IPS-18c (cell line): ENCODE measurements around the gene MSI2.

ENCODE experiments used
- H3K4me3 ChIP-seq: 2 replicates; pipeline ENCODE4 v1.7.0; 2013; ENCODE audit warnings: low read depth, mild to moderate bottlenecking, low read length, moderate library complexity; ENCODE audit not compliant: insufficient read depth
- H3K9me3 ChIP-seq: one replicate; pipeline ENCODE4 v1.6.1; 2013; ENCODE audit warnings: mild to moderate bottlenecking, low read length, moderate library complexity; ENCODE audit not compliant: control insufficient read depth, insufficient read depth

Gene MSI2

GRCh38 chr17:57340160-57340981, 84.0 kb downstream of the MSI2 start:
- Histone ChIP-seq H3K4me3 (no peak overlapping the region), H3K9me3 (no peaks in the 10 kb centered on the region)

- Histone ChIP-seq H3K9me3 (no peaks in the 10 kb centered on the region), H3K4me3 (no peak overlapping the region)
Measured at GRCh38 chr17:57341611-57342540, 85.6 kb downstream of the MSI2 start.

GRCh38 chr17:57342963-57343589, 86.8 kb downstream of the MSI2 start:
- H3K9me3 ChIP-seq = no peaks in the 10 kb centered on the region
- no peak overlapping the region for H3K4me3 ChIP-seq

GRCh38 chr17:57343717-57344116, 87.4 kb downstream of the MSI2 start:
- no peak overlapping the region for H3K4me3 ChIP-seq

GRCh38 chr17:57344261-57344660, 87.9 kb downstream of the MSI2 start:
- Histone ChIP-seq H3K4me3 (no peak overlapping the region), H3K9me3 (no peaks in the 10 kb centered on the region)

More at GRCh38 chr17:57343717-57344116, 87.4 kb downstream of the MSI2 start:
- no peaks in the 10 kb centered on the region for H3K9me3 ChIP-seq

- no peaks in the 10 kb centered on the region for H3K9me3 ChIP-seq
- no peak overlapping the region for H3K4me3 ChIP-seq
Measured at GRCh38 chr17:57349541-57350247, 93.4 kb downstream of the MSI2 start.

GRCh38 chr17:57350266-57350665, 93.9 kb downstream of the MSI2 start:
- H3K4me3 ChIP-seq = no peak overlapping the region
- H3K9me3 ChIP-seq = no peaks in the 10 kb centered on the region

- H3K4me3 ChIP-seq = no peak overlapping the region
- no peaks in the 10 kb centered on the region for H3K9me3 ChIP-seq
Measured at GRCh38 chr17:57352665-57353175, 96.4 kb downstream of the MSI2 start.

GRCh38 chr17:57354673-57355072, 98.3 kb downstream of the MSI2 start:
- H3K4me3 ChIP-seq = no peak overlapping the region
- no peaks in the 10 kb centered on the region for H3K9me3 ChIP-seq

- no peaks in the 10 kb centered on the region for H3K9me3 ChIP-seq
- no peak overlapping the region for H3K4me3 ChIP-seq
Measured at GRCh38 chr17:57355090-57355859, 99.0 kb downstream of the MSI2 start.

GRCh38 chr17:57356153-57356718, 99.9 kb downstream of the MSI2 start:
- Histone ChIP-seq H3K4me3 (no peak overlapping the region), H3K9me3 (no peaks in the 10 kb centered on the region)

- no peaks in the 10 kb centered on the region for H3K9me3 ChIP-seq
- H3K4me3 ChIP-seq = no peak overlapping the region
Measured at GRCh38 chr17:57356719-57357391, 100.5 kb downstream of the MSI2 start.

- Histone ChIP-seq H3K9me3 (no peaks in the 10 kb centered on the region), H3K4me3 (no peak overlapping the region)
Measured at GRCh38 chr17:57357392-57357784, 101.1 kb downstream of the MSI2 start.

GRCh38 chr17:57357830-57358430, 101.6 kb downstream of the MSI2 start:
- H3K4me3 ChIP-seq = no peak overlapping the region
- no peaks in the 10 kb centered on the region for H3K9me3 ChIP-seq

- H3K9me3 ChIP-seq = no peaks in the 10 kb centered on the region
- H3K4me3 ChIP-seq = no peak overlapping the region
Measured at GRCh38 chr17:57360266-57360665, 103.9 kb downstream of the MSI2 start.
